Skin of body (tissue), 2 donors: ENCODE data around the gene CD93. TPM values are rescaled to one million over a fixed set of nuclear protein-coding genes. Genes with fewer than 3 reads are reported as not detected.

Source experiments
- DNase-seq: peaks from one replicate; lab custom pipeline; 2025; lab: John Stamatoyannopoulos, UW
- total RNA-seq: library from RNA; depleted of rRNA; stranded (reverse); fragments of >200 nt; gene quantifications from one replicate; pipeline ENCODE4 v1.2.3, GENCODE V29; 2014

CD93 gene
- total RNA-seq, 1 donor from 2014 or later: 53.8 TPM

GRCh38 chr20:23120936-23121750 lies 35.0 kb upstream of the CD93 start:
- DNase-seq: no peak

DNA sequence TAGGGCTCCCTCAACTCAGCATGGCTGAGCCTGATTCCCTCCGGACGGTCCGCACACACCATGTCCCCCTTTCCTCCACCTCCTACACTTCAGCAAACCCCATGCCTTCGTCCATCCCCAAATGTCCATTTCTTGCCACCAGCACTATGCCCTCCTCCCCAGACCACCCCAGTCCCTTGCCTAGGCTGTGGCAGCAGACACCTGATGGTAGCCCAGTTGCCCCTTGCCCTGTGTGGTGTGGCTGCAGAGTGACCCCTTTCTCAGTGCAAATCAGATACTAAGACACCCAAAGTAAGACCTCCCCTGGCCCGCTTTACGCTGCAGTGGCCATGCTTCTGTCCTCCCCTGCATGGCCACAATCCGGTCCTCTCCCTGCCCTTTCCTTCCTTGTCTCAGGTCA lies 34.1 kb upstream of the CD93 start:
- no peak for DNase-seq

DNA sequence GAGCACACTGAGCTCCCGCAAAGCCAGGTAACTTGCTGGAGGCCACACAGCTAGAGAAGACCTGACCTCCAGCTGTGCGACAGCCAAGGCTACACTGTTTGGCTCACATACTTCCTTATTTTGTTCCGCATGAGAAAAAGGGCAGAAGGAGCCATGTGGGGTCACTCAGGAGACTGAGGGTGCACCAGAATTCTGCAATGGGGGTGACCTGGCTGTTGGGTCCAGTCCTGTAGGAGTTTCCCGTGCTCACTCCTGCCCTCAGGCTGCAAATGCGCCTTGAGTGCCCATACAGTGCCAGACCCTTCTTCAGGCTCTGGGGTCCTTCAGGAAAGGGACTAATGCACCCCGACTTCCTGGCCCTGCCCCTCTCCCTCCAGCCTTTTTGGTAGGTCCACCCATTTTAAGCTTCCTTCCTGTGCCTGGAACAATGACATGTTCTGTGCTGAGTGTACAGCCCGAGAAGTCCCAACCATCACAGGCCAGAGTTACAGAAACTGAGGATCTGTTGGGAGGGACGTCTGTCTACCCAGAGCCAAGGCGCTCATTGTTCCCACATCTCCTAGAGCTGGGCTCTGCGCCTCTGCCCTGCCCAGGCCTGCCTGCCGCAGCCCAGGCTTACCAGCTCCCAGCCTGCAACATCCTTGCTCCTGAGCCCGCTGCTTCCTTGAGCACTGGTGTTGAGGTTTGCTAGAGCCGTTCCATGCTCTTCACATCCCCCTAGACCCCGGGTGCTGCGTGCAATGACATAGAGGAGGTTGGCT lies 33.5 kb upstream of the CD93 start:
- DNase-seq: no peak

GRCh38 chr20:23118766-23119165 lies 32.6 kb upstream of the CD93 start:
- DNase-seq: no peak

GRCh38 chr20:23118144-23118543 lies 32.0 kb upstream of the CD93 start:
- DNase-seq: no peak

GRCh38 chr20:23117738-23118137 lies 31.6 kb upstream of the CD93 start:
- no peak for DNase-seq

DNA sequence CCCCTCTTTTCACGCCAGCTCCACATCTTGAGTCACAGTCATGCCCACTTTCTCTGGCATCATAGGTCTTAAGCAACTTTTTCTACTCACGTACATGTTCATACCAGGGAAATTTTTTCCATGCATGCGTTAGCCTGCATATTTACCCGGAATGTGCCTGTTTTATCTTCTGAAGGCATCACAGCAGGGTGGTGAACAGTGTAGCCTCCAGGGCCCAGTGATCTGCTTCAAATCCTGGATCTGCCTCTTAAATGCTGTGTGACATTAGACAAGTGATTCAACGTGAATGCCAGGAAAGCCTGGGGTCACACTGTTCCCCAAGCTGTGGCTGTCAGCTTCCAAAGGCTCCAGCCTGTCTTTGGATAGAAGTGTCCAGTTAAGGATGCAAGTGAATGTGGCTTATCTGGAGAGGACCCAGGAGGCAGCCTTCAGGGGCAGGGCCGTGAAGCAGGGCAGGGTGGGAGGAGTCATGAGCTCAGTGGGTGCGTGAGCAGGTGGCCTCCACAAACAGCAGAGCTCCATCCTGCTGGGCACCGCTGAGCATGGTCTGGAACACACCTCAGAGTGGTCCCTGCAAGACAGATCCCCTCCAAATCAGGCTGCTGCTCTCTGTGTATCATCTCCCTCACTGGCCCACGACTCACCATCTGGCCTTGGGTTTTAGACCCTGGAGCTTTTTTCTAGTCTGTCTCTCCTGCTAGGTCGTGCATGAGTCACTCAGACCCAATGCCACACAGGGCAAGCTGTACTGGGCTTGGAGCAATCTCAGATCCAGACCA lies 30.4 kb upstream of the CD93 start:
- peak; percentile 19 for DNase-seq

DNA sequence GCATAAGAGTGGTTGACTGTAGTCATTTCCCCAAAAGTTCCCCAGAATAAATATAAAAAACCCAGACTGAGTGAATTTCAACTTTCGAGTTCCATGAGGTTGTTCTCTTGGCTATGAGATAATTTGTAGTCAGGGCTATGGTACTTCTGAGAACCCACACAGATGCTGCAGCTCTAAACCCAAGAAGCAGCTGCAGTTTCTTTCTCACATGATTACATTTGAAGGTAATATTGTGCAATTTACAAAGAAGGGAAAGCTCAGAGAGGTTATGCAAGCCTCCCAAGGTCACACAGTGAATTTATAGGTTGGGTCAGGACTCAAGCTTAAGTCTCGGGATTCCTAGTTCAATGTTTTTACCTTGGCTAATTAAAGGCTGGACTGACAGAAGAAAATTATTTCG lies 29.7 kb upstream of the CD93 start:
- DNase-seq: no peak

- DNase-seq: no peak
Observed at GRCh38 chr20:23114448-23115082, 28.4 kb upstream of the CD93 start.

- DNase-seq: no peak
Observed at GRCh38 chr20:23114018-23114417, 27.9 kb upstream of the CD93 start.

DNA sequence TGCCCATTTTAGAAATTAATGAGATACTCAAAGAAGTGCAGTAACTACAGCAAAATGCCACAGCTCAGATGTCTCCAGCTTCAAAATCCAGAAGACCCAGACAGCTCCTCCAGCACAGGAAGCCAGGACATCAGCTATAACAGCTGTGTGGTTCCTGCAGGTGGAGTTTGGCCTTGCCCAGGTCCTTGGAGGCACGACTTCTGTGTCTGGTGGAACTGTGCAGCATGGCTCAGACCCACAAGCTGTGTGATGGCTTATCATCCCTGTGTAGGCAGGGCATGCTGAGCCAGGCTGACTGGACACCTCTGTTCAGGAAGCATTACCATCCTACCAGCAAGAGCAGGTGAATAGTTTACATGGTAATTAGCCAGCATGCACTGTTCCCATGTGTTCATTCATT lies 26.5 kb upstream of the CD93 start:
- DNase-seq: no peak

DNA sequence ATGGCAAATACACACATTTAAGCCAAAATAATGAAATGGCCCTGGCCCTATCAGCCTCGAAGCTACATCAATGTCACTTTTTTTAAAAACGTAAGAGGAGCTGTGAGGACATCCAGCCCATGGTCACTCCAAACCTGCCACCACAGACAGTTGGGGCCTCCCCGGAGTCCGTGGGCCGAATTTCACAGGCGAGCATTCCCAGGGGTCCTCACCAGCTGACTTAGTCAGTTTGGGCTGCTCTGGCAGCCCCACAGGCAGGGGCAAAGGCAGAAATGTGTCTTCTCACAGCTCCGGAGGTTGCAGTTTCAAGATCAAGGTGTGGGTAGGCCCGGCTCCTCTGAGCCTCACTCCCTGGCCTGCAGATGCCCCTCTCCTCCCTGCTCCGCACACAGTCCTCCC lies 25.8 kb upstream of the CD93 start:
- no peak for DNase-seq

- DNase-seq: no peak
Observed at GRCh38 chr20:23111307-23111943, 25.3 kb upstream of the CD93 start.

DNA sequence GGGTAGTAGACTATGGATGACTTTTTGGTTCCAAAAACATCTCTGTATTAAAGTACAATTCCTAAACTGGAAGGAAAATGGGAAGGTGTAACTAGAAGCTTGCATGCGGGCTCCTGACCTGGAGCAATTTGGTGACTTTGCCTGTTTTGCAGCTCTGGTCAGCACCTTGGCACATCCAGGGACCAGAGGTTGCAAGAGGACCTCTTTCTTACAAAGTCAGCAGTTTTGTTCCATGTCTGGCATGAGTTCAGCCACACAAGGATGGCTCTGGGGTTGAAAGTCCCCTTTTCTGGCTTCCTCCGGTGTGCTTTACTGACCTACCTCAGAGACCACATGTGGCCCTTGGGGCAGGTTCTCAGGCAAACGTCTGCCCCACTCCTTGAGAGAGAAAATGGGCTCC lies 22.7 kb upstream of the CD93 start:
- DNase-seq: no peak

DNA sequence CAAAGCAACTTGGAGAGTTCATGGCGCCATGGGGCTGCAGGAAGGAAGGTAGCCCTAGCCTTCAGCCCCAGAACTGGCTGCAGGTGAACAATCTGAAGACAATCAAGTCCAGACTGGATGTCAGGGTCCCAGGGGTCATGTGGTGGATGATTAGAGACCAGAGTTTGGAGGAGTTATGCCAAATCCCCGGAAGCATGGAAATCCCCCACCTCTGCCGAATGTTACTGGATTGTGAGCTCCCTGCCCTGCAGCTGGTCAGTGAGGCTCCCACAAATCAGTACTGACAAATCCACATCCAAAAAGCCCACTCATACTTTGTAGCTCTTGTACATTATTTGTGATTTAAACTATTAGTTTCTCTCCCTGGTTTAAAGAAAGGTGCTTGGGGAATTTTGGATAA lies 21.3 kb upstream of the CD93 start:
- no peak for DNase-seq

DNA sequence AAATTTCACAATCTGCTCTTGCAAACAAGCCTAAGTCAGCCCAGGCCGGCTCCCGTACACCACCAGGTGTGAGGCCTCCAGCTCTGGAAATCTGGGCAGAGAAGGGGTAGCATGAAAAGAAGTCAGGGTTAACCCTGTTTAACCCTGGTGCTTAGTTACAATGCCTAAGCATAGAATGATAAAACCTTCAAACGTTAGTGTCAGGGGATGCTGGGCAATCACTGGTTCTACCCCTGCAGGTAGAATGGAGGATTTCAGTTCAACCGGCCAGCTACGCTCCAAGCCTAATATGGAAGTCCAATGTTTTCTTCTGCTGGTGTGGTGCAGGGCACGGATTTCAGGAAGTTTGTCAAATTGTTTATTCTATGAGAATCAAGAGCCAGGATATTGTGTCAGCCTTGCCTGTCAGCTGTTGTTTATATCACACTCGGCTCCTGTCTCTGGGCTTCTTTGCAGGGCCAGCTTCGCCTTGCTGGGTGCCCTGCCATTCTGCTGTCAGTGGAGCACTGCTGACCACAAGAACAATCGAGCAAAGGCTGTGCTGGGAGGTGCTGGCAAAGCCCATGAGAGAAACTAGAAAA lies 20.2 kb upstream of the CD93 start:
- DNase-seq: peak; percentile 10

DNA sequence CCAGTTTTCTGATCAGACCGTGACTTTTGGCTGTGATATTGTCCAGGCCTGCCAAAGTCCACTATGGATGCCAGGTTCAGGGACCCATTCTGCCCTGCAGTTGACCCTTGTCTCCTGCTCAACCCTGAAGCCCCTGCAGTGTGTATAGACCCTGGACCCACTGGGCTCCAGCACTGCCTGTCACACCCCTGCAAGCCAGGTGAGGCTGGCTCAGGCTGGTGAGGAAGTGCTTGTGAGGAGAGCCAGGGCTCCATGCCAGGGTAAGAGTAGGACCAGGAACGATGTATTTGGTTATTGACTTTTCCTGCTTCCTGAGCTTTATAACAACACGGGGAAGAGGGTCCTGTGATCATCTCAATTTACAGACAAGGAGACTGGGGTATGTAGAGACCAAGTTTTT lies 19.1 kb upstream of the CD93 start:
- no peak for DNase-seq

DNA sequence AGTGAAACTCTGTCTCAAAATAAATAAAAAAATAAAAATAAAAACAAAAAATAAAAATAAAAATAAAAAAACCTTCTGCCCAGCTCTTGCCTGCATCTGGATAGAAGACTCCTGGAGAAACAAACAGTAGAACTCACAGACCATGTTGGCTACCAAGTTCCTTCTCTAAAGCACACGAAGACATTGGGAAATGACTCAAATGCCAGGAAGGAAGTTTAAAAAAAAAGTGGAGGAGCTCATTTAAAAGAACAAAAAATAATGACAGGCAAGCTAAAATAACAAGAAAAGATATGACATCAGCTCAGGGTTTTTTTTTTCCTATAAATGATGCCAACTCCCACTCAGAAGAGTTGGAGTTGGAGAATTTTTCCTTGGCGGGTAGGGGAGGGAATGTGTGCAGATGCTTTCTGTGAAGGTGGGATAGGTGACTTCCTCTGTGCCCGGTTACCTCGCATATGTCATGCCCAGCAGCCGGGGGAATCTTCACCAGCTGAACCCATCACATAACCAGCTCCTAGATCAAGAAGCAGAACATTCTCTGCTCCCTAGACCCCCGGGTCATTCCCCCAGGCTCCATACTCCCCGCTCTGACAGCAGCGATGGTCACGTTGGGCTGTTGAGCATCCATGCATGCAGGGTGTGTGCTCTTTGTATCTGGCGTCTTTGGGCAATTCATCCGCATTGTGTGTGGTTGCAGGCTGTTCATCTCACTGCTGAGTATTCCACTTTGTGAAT lies 17.3 kb upstream of the CD93 start:
- peak; percentile 13 for DNase-seq

DNA sequence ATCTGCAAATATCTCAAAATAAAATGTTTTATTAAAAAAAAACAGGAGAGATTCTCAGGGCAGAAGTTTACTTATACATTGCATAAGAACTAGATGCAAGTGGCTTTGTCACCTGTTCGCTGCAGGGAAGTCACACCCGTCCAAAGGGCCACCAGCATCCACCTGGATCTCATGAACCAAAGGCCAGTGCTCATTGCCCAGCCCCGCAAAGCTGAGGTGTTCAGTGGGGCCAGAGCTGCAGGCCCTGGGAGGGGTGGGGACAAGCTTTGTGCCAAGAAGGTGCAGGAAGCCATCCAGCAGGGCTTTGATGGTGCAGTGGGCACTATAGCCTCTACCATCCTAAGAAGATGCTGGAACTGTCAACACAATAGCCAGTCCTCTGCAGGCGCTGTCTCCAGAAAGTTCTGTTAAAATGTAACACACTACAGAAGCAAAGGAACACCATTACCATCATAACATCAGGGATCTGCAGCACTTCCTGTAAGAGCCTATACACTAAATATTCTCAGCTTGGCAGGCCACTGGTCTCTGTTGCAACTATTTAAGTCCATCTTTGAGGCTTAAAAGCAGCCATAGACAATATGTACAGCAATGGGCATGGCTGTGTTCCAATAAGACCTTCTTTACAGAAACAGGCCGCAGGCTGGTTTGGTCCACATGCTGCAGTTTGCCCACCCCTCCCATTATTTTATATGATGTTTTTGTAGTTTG lies 15.7 kb upstream of the CD93 start:
- DNase-seq: no peak
